GM20431 (cell line): ENCODE data around the gene MGLL.

ENCODE experiments used
- in situ Hi-C: fragments of 300-500 bp; cut with MseI, MboI; formaldehyde crosslinking; loops from one replicate; pipeline ENCODE4 v1.15.0; 2020; ENCODE audit warnings: low sequenced_read_pairs; ENCODE audit not compliant: unreplicated experiment

MGLL gene

DNA sequence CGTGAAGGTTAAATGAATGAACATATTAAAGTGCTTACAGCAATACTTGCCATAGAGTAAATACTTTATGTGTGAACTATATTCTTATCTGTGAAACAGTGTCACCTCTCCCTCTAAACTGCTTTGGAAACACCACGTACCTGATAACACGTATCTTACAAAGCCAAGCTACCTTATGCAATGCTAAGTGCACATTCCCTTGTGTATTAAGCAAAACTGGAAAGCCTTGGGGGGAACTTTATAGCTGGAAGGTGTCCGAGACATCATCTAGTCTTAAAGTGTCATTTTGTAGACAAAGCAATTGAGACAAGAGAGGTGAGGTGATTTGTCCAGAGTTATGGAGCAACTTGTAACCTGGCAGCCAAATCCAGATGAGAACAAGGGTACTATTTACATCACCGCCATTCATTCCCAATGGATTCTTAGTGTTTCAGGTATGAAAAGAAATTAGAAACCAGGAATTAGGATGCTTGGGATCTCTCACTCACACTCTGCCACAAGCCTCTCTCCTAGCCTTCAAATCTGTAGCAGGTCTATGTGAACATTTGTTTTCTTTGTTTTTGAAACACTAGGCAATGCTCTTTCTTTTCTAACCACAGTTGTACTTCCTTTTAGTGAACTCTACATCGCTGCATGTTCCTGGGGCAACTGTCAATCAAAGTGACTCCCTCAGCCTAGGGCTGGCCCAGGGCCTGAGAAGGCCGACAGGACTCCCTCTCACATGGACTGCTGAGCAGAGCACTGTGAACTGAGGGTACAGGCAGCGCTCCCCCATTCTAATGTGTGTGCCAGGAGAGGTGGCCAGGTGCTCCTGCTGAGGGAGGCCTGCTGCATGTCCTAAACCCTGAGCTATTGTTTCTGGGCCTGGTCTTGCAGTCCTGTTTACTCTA lies 13.9 kb upstream of the MGLL start:
- in situ Hi-C loops = no loop called here

DNA sequence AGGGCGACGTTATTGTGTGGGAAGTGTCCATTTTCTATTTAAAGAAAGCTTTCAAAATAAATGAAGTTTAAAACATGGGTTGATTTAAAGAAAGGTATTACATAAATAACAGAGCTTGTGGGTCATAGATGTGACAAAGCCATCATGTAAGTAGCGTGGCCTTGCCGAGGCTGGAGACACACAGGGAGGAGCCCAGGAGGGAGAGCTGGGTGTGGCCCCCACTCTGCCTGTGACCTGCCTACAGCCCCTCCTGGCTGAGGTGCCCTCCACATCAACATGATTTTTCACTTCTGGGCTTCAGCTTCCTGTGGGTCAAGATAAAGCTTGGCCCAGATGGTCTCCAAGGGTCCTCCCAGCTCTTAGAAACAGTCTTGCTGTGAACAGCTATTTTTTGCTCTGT lies 12.5 kb upstream of the MGLL start:
- in situ Hi-C loops = no loop called here

DNA sequence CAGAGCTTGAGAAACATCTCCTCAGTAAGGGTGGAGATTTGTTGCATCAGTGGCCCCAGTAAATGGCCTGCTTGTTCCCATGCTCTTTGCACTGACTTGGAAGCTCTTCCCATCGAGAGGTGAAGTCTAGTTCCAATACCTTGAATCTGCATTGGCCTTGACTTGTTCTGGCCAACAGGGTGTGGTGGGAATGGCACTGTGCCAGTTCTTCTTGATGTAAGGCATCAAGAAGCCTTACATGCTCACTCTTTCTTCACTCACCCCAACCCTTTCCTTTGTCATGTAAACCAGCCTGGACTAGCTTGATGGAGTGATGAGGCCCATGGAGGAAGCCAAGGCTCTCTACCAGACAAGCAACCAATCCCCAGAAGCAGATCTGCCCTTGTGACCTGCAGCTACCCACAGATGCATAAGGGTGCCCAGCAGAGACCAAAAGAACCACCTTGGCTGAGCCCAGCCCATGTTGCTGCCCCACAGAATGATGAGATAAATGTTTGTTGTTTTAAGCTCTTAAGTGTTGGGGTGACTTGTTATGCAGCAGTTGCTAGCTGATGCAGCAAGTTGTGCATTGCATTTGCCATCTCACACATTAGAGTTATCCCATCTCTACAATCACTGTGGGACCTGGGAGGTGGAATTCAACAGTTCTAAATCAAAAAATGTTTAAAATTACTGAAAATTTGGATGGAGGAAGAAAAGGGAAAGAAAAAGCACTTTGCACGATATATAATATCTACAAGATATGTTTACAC lies 11.1 kb upstream of the MGLL start:
- in situ Hi-C loops = no loop called here

DNA sequence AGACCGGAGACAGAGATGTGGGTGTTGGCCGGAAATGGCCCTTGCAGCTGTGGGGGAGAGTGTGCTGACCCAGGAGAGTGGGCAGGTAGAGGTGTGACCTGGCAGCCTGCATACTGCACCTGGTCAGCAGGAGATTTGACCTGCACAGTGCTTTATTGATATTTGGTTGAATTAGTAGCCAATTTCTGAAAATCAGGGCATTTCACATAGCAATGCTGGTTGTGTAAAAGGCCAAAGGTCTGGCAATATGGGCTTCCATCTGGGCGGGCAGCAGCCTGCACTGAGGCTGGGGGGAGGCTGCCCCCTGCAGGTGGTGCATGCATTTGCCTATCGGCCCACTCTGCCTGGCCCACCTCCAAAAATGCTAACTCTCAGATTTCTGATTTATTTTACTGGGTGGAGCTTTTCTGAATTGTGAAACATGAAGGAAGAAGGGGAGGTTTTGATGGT lies 9.4 kb upstream of the MGLL start:
- in situ Hi-C loops = no loop called here

DNA sequence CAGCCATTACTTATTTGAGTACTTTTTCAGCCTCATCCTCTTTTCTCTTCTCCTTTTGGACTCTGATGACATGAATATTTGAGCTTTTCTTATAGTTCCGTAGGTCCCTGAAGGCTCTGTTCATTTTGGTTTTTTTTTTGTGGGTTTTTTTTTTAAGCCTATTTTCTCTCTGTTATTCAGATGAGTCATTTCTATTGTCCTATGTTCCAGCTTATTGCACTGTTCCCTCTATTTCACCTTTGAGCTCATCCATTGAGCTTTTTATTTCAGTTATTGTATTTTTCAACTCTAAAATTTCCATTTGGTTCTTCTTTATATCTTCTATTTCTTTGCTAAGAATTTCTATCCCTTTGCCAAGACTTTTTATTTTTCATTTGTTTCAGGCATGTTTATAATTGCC lies 7.2 kb upstream of the MGLL start:
- in situ Hi-C loops = no loop called here

DNA sequence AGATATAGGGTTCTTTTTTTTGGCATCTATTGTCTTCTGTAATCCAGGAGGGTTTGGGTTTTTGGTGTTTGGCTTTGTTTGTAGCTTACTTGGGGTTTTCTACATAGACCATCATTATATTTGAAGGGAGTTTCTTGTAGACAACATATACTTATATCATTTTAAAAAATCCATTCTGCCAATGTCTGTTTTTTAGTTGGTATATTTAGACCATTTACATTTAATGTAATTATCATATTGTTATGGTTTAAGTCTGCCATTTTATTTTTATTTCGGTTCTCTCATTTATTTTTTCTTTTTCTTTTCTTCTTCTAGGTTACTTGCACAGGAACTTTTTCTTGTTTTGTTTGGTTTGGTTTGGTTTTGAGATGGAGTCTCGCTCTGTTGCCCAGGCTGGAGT lies 5.5 kb upstream of the MGLL start:
- in situ Hi-C loops = no loop called here

DNA sequence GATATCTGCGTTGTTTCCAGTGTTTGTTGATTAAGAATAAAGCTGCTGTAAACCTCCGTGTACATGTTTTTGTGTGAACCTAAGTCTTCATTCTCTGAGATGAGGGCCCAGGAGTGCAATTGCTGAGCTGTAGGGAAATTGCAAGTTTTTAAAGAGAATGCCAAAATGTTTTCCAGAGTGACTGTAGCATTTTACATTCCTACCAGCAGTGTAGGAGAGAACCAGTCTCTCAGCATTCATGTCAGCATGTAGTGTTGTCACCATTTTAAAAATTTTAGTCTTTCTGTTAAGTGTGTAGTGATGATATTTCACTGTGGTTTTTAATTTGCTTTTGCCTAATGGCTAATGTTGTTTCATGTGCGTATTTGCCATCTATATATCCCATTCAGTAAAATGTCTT lies 3.4 kb upstream of the MGLL start:
- in situ Hi-C loops = no loop called here

DNA sequence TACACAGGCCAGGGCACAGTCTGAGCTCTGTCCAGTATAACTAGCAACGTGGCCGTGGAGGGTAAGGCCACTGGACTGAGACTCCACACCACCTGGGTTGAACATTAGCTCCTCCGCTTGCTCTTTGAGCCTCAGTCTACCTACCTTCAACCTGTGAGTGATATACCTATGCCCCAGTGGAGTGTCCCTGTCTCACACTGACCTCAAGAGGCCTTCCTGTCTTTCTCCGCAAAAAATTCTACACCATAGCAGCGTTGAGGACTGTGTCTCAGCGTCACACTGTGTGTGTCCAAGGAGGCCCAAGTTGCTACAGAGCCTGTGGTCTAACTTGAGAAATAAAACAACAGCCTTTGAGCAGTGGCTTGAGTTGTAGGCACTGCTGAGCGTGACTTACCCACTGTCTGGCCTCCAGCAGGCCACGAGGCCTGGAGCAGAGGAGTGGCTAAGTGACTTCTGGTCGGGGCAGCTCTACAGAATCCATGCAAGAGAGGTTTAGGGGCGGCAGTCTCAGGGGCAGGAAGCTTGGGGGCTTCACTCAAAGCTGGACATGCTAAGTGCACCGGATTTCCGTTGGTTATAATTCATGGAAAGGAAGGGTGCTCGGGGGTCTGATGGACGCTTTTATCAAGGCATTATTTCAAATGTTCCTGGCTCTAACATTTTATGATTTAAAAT lies 2.0 kb upstream of the MGLL start:
- in situ Hi-C loops = no loop called here

- in situ Hi-C loops = no loop called here
These were observed 1.1 kb upstream of the MGLL start for GRCh38 chr3:127823426-127823857.

DNA sequence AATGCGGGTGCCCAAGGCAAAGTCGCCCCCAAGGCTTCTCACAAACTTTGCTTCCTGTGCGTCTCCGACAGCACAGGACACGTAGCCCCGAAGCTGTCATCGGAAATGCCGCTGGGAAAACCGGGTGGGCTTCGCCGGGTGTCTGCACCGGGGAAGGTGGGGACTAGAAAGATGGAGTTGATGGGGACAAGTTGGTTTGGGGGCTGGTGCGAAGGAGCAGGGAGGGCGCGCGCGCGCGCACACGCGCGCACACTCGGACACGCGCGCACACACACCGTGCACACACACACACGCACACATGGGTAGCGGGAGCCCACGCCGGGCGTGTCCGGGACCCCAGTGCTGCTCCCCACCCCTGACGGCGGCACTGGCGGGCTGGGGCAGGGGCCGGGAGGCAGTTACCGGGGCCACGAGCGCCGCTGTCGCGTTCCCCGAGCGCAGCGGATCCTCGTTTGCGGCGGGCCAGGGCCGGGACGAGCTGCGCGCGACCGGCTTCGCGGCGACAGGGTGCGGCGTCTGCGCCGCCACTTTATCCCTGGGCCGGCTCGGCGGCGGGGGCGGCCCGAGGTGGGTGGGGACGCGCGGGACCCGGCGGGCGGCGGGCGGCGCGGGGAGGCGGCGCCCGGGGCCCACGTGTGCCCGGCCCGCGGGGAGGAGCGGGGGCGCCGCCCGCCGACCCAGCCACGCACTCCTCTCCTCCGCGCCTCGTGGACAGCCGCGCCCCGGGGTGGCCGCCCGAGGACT lies 539 bp upstream of the MGLL start:
- in situ Hi-C loops = no loop called here

DNA sequence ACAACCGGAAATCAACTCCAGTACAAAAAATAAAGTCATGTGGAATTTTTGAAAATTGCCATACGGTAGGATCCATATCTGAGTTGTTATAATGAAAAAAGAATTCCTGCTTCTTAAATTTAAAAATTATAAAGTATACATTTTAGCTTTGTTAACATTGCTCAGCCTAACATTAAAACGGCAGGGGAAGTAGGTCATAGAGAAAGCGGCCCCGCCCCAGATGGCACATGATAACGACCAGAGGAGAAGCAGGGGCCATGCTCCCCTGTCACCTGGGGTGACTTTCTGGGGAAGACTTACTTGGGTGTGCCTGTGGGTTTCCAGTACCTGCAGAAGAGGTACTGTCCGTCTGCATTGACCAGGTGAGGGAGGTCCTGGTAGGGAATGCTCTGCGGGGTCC lies 921 bp downstream of the MGLL start:
- in situ Hi-C loops = no loop called here

GRCh38 chr3:127820826-127821313 lies 1.4 kb downstream of the MGLL start:
- in situ Hi-C loops = no loop called here

- in situ Hi-C loops = no loop called here
These were observed 2.0 kb downstream of the MGLL start for GRCh38 chr3:127820221-127820825.

GRCh38 chr3:127819656-127820055 lies 2.7 kb downstream of the MGLL start:
- in situ Hi-C loops = no loop called here

GRCh38 chr3:127819086-127819485 lies 3.2 kb downstream of the MGLL start:
- in situ Hi-C loops = no loop called here

DNA sequence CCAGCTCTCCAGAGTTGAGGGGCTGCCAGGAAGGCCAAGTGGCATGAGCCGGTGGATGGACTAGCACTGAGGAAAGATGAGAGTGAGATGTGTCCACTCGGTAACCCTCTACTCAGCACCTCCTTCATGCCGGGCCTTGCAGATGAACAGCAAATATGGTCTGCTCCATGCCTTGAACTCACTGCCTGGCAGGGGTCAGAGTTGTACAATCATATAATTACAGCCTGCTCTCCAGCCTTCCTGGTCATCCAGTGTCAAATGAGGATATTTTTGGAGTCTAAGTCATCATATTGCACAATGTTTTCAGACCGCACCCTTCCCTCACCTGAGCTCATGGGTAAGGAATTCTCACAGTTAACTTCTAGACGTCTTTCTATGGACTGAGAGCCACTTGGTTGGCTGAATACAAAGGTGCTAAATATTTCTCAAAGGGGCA lies 4.9 kb downstream of the MGLL start:
- in situ Hi-C loops = no loop called here

DNA sequence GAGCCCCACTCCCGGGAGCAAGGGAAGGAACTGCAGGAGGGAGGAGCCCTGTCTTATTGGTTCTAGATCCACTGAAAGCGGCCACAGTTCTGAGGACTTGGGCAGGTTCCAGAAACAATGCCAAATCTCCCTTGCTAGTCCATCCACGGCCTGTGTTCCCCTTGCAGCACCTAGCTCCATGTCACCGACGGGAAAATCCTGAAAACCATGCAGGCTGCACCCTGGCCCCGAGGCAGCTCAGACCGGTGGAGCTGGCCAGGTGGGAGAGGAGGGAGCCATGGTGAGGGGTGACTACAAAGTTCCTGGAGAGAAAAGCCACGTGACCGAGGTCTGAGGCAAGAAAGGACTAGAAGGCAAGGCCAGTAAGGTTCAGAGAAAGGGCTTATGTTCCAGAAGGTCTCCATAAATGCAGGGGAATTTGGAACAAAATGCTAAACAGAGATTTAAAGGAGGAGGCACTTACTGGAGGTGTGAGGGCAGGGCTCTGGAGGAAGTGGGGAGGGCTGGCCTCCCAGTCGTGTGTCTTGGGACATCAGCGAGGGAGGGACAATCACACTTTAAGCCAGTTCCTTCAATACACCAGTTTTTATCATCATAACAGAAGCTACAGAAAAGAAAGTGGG lies 5.4 kb downstream of the MGLL start:
- in situ Hi-C loops = no loop called here

- in situ Hi-C loops = no loop called here
These were observed 6.4 kb downstream of the MGLL start for GRCh38 chr3:127815641-127816605.
